HCT116 (cell line): ENCODE results near the gene PPP2R3A. TPM values are rescaled to one million over a fixed set of nuclear protein-coding genes. Genes with fewer than 3 reads are reported as not detected.

ENCODE experiments used
- ATAC-seq: fragments of 200-7000 bp; cut with Tn5 transposase; 2 replicates; pipeline ENCODE4 v1.9.1; 2020; ENCODE audit warnings: mild to moderate bottlenecking, moderate library complexity
- Bru-seq: library from RNA; stranded (reverse); fragments of 400-500 nt; gene quantifications from one replicate; lab custom pipeline; 2021; lab: Mats Ljungman, UMichigan
- BruChase-seq, 2 experiments: library from RNA; stranded (reverse); fragments of 400-500 nt; gene quantifications; one replicate each; lab custom pipeline; 2021; lab: Mats Ljungman, UMichigan
- BruUV-seq: library from RNA; stranded (reverse); fragments of 400-500 nt; replicated peaks from 2 replicates; lab custom pipeline; 2021; lab: Mats Ljungman, UMichigan
- CTCF ChIA-PET: fragments of 300-600 bp; sonication (Branson Sonifier 250); formaldehyde crosslinking; loops from one replicate; lab custom pipeline; 2021; ENCODE audit warnings: antibody characterized with exemption; lab: Charles Lee
- POLR2A ChIA-PET: fragments of 300-600, 350-600 bp; sonication (Branson Sonifier 250); formaldehyde crosslinking; loops from one replicate; lab custom pipeline; 2021; ENCODE audit warnings: antibody characterized with exemption; lab: Charles Lee
- RAD21 ChIA-PET, 2 experiments: fragments of 300-600 bp; sonication (Branson Sonifier 250); formaldehyde crosslinking; loops; one replicate each; lab custom pipeline; 2023; ENCODE audit warnings: low total read pairs in 2 of 2; ENCODE audit not compliant: uncharacterized antibody in 2 of 2, unreplicated experiment in 2 of 2, low non-redundant PET in 1 of 2; lab: Charles Lee
- DNase-seq: peaks from one replicate; pipeline ENCODE4 v3.0.0-alpha.2; 2010; ENCODE audit warnings: low read depth, low spot score
- H2AFZ ChIP-seq: fragments of 200-600 bp; shearing (Covaris generic), sonication (generic); 2 replicates; pipeline ENCODE4 v1.6.1; 2017; ENCODE audit warnings: low read depth, mixed run types, mixed read lengths, antibody characterized with exemption, low read length; ENCODE audit not compliant: poor library complexity, severe bottlenecking
- H3K27ac ChIP-seq: 2 replicates; pipeline ENCODE4 v1.5.1; 2012; ENCODE audit warnings: low read depth, low read length
- H3K27me3 ChIP-seq: fragments of 200-600 bp; sonication (generic); 2 replicates; pipeline ENCODE4 v1.6.1; 2016; ENCODE audit warnings: mixed run types, low read length, mixed read lengths; ENCODE audit not compliant: insufficient read depth
- H3K36me3 ChIP-seq, 2 experiments: fragments of 200-500 bp in 1 of 2; fragments of 200-600 bp in 1 of 2; sonication (Bioruptor generic) in 1 of 2; sonication (generic) in 1 of 2; 2 replicates each; pipeline versions ENCODE4 v1.5.1 to v1.6.1; 2014 to 2016; ENCODE audit warnings: low read length in 2 of 2, inconsistent platforms in 1 of 2, mixed read lengths in 1 of 2, mixed run types in 1 of 2; ENCODE audit not compliant: insufficient read depth in 2 of 2, control insufficient read depth in 1 of 2
- H3K4me1 ChIP-seq, 2 experiments: fragments of 200-600 bp in 1 of 2; sonication (generic) in 1 of 2; 2 replicates each; pipeline versions ENCODE4 v1.5.1 to v1.6.1; 2012 to 2017; ENCODE audit warnings: low read length in 2 of 2, inconsistent platforms in 1 of 2, mild to moderate bottlenecking in 1 of 2, mixed read lengths in 1 of 2, mixed run types in 1 of 2, moderate library complexity in 1 of 2; ENCODE audit not compliant: insufficient read depth in 2 of 2, control insufficient read depth in 1 of 2
- H3K4me2 ChIP-seq: fragments of 200-600 bp; sonication (generic); 2 replicates; pipeline ENCODE4 v1.6.1; 2017; ENCODE audit warnings: mixed run types, low read length, mixed read lengths
- H3K4me3 ChIP-seq, 2 experiments: fragments of 200-600 bp in 1 of 2; sonication (generic) in 1 of 2; replicated peaks in 1 of 2; 2 replicates each; pipeline ENCODE4 v1.5.1; 2011 to 2016; ENCODE audit warnings: low read length in 2 of 2, control low read depth in 1 of 2, low read depth in 1 of 2, mild to moderate bottlenecking in 1 of 2, mixed read lengths in 1 of 2, mixed run types in 1 of 2
- H3K79me2 ChIP-seq: fragments of 200-600 bp; sonication (generic); 2 replicates; pipeline ENCODE4 v1.6.1; 2017; ENCODE audit warnings: mild to moderate bottlenecking, mixed run types, low read length, moderate library complexity, mixed read lengths; ENCODE audit not compliant: insufficient read depth
- H3K9ac ChIP-seq: fragments of 200-600 bp; sonication (generic); 2 replicates; pipeline ENCODE4 v1.6.1; 2016; ENCODE audit warnings: low read length, mixed read lengths
- H3K9me2 ChIP-seq: fragments of 200-600 bp; sonication (generic), shearing (Covaris generic); 2 replicates; pipeline ENCODE4 v1.6.1; 2017; ENCODE audit warnings: mixed run types, mild to moderate bottlenecking, moderate library complexity; ENCODE audit not compliant: insufficient read depth
- H3K9me3 ChIP-seq, 2 experiments: fragments of 200-500 bp in 1 of 2; fragments of 200-600 bp in 1 of 2; sonication (Bioruptor generic) in 1 of 2; sonication (generic) in 1 of 2; 2 replicates each; pipeline ENCODE4 v1.6.1; 2014 to 2017; ENCODE audit warnings: low read length in 2 of 2, mixed read lengths in 2 of 2, inconsistent platforms in 1 of 2, low read depth in 1 of 2, mild to moderate bottlenecking in 1 of 2, mixed run types in 1 of 2, moderate library complexity in 1 of 2; ENCODE audit not compliant: control insufficient read depth in 1 of 2, insufficient read depth in 1 of 2
- H4K20me1 ChIP-seq: fragments of 200-600 bp; sonication (generic), shearing (Covaris generic); 2 replicates; pipeline ENCODE4 v1.6.1; 2017; ENCODE audit warnings: mixed run types, mild to moderate bottlenecking, moderate library complexity; ENCODE audit not compliant: insufficient read depth
- CBX3 ChIP-seq: IDR thresholded peaks from 2 replicates; pipeline ENCODE4 v1.6.1; 2012; ENCODE audit warnings: low read depth
- EGR1 ChIP-seq: IDR thresholded peaks from 2 replicates; pipeline ENCODE4 v1.6.1; 2012; ENCODE audit warnings: low read depth
- EZH2 ChIP-seq: fragments of 200-600 bp; sonication (generic); IDR thresholded peaks from 2 replicates; pipeline ENCODE4 v1.6.1; 2017; ENCODE audit warnings: antibody characterized with exemption, mixed run types
- MAX ChIP-seq: IDR thresholded peaks from 2 replicates; pipeline ENCODE4 v1.6.1; 2012
- POLR2AphosphoS5 ChIP-seq: IDR thresholded peaks from 2 replicates; pipeline ENCODE4 v1.6.1; 2011; ENCODE audit warnings: mild to moderate bottlenecking, low read depth, low read length, moderate library complexity
- REST ChIP-seq: IDR thresholded peaks from 2 replicates; pipeline ENCODE4 v1.6.1; 2012; ENCODE audit warnings: low read depth
- SIN3A ChIP-seq: IDR thresholded peaks from 2 replicates; pipeline ENCODE4 v1.6.1; 2012; ENCODE audit warnings: low read depth
- SP1 ChIP-seq: IDR thresholded peaks from 2 replicates; pipeline ENCODE4 v1.6.1; 2012; ENCODE audit warnings: low read depth
- YY1 ChIP-seq: IDR thresholded peaks from 2 replicates; pipeline ENCODE4 v1.6.1; 2011; ENCODE audit warnings: low read length, low read depth, moderate library complexity, mild to moderate bottlenecking; ENCODE audit not compliant: insufficient replicate concordance; ENCODE audit errors: extremely low read depth
- ZFX ChIP-seq: fragments of 450-650 bp; IDR thresholded peaks from 2 replicates; pipeline ENCODE4 v1.6.1; 2017
- intact Hi-C: fragments of 100-400 bp; cut with micrococcal nuclease; formaldehyde crosslinking; loops from 2 replicates; pipeline ENCODE4 v1.10.0; 2022
- long read RNA-seq: library from polyadenylated mRNA; unstranded; transcript quantifications from one replicate; pipeline ENCODE4 v2.0.0, GENCODE V29; 2021; ENCODE audit not compliant: unreplicated experiment
- polyA plus RNA-seq: library from polyadenylated mRNA; unstranded; fragments of >200 nt; gene quantifications from 2 replicates; pipeline ENCODE4 v1.2.1, GENCODE V29; 2012; ENCODE audit warnings: missing spikeins
- total RNA-seq: library from RNA; stranded (reverse); gene quantifications from one replicate; pipeline ENCODE4 v1.2.1, GENCODE V29; 2021; ENCODE audit not compliant: unreplicated experiment

Gene PPP2R3A
- 6.1 TPM for total RNA-seq
- 2.6 and 2.7 TPM in 2 replicates for polyA plus RNA-seq
- Bru-seq, nascent RNA: percentile 57 among the genes with signal in this experiment
- BruChase-seq, experiment 1, labeled RNA remaining after a 6-hour chase: percentile 47 among the genes with signal in this experiment
- percentile 48 among the genes with signal in this experiment for BruChase-seq, experiment 2, labeled RNA remaining after a 2-hour chase
- long read RNA-seq, partial matches to known transcripts: 2 of 8 reads
- long read RNA-seq, other reads (novel, unspliced or antisense): 5 of 8 reads

GRCh38 chr3:135965506-135966270 is at the start of gene PPP2R3A:
Gene PPP2R3A (plus strand): TSS chr3:135965728. CDS start chr3:136001499, 35,771 bp downstream.
- RAD21 ChIA-PET: interaction anchor here in 1 of 2 experiments (0.6 kb wide), 1 partner anchor 232 kb away, joined by 3 read pairs; no protein-coding TSS in a partner anchor
- H3K27ac ChIP-seq: peak within 1 kb of the TSS; percentile 70
- H3K36me3 ChIP-seq: no peaks in the 10 kb centered on the region
- H3K4me1 ChIP-seq: peaks cover 10 to 12% of the 10 kb centered on the region in 2 experiments; a peak in 3 of 4 replicates
- peak within 1 kb of the TSS; percentile 61 to 76 for H3K4me3 ChIP-seq
- H3K9me3 ChIP-seq: no peaks in the 10 kb centered on the region
- H3K9ac ChIP-seq: peak within 1 kb of the TSS; percentile 66
- ATAC-seq: peak; percentile 87
- intact Hi-C loops: loop anchor here (5.0 kb wide), 1 partner anchor 232 kb away; the partner anchor contains the start of gene MSL2
- peak within 1 kb of the TSS; percentile 79 for H2AFZ ChIP-seq
- no peaks in the 10 kb centered on the region for H3K9me2 ChIP-seq
- H3K27me3 ChIP-seq: no peaks in the 10 kb centered on the region
- DNase-seq: peak; percentile 64
- BruUV-seq: no TSS peak
- POLR2A ChIA-PET: interaction anchor here (0.8 kb wide), 1 partner anchor 12 kb away, joined by 4 read pairs; no protein-coding TSS in a partner anchor
- H3K4me2 ChIP-seq: peak within 1 kb of the TSS; percentile 91
- peak; percentile 75 for TF ChIP-seq CBX3
- peak; percentile 75 for TF ChIP-seq SP1
- TF ChIP-seq MAX: peak; percentile 29; the same call in 1 of the 2 replicates
- no peak for TF ChIP-seq EZH2
- TF ChIP-seq EGR1: peak; percentile 84
- TF ChIP-seq POLR2AphosphoS5: peak; percentile 52
- peak; percentile 58 for TF ChIP-seq ZFX
- TF ChIP-seq REST: no peak
- peak; percentile 24; the same call in 1 of the 2 replicates for TF ChIP-seq SIN3A
- peak; percentile 65 for TF ChIP-seq YY1
- H4K20me1 ChIP-seq: no peaks in the 10 kb centered on the region
- CTCF ChIA-PET: no interaction called here
- H3K79me2 ChIP-seq: no peaks in the 10 kb centered on the region
